HG02943 (cell line): ENCODE results near the gene PSD.
A peak's percentile ranks its signal among the peaks of the same experiment; 100 is the strongest.

ENCODE experiments used
- ATAC-seq: cut with Tn5 transposase; IDR thresholded peaks from one replicate; pipeline ENCODE4 v1.9.1; 2021; ENCODE audit warnings: mild to moderate bottlenecking, low read depth, moderate library complexity; ENCODE audit not compliant: unreplicated experiment

Gene PSD

DNA sequence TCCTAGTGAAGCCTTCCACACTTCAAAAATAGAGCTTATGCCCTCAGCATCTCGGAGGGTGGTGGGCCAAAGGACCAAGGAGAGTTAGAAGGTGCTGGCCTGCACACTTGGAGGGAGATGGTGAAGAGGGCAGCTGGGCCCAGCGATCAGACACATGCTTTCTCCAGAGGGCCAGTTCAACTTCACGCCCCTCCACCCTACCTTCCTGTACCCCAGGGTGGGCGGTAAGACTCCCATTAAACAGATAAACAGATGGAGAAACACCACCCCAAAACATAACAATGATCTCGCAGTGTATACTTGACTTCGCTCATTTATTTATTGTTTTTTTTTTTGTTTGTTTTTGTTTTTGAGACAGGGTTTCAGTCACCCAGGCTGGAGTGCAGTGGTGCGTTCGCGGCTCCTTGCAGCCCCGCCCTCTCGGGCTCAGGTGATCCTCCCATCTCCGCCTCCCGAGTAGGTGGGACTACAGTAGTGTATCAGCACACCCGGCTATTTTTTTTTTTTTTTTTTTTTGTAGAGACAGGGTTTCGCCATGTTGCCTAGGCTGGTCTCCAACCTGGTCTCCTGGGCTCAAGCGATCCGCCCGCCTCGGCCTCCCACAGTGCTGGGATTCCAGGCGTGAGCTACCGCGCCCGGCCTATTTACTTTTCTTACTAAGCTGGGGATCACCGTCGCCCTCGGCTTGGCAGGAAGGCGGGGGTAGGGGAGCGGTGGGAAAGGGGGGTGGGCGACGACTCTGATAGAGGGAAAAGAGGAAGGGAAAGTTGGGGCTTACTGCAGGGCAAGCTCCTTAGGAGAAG, 30.9 kb upstream of the PSD start:
- no peak for ATAC-seq

DNA sequence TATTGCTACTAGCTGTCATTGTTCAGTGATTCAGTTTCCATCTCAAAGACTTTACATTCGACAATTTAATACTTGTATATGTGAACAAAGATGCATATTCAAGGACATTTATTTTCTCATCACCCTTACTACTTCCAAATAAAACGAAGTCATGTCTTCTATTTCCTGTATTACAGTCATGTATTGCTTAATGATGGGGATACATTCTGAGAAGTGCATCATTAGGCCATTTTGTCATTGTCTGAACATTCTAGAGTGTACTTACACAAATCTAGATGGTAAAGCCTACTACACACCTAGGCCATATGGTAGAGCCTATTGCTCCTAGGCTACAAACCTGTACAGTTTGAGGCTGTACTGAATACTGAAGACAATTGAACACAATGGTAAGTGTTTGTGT, 26.3 kb upstream of the PSD start:
- ATAC-seq = no peak

DNA sequence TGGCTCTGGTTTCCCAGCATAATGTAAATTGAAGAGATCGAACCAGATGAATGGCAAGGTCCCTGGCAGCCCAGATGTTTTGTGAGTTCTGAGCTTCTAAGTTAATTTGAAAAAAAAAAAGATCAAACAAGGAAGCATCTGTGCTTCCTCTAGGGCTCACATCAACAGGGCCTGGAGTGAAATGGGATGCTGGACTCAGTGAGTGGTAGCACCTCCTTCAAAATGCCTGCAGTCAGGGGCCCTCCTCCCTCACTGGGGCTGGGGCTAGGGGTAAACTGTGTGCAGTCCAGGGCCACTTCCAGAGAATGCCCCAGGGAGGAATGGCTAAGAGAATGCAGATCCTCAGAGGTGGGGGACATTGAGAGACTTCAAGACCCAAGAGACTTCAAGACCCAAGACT, 19.8 kb upstream of the PSD start:
- no peak for ATAC-seq

DNA sequence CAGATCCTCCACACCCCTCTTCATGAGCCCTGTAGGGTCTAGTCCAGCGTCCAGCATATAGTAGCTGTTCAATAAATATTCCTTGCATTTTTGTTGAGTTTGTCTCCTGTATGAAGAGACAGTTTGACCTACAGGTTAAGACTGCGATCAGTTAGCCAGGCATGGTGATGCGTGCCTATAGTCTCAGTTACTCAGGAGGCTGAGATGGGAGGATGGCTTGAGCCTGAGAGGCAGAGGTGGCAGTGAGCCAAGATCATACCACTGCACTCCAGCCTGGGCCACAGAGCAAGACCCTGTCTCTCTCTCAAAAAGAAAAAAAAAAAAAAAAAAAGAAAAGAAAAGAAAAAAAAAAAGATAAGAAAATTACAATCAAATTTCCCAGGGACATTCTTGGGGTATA, 18.9 kb upstream of the PSD start:
- no peak for ATAC-seq

DNA sequence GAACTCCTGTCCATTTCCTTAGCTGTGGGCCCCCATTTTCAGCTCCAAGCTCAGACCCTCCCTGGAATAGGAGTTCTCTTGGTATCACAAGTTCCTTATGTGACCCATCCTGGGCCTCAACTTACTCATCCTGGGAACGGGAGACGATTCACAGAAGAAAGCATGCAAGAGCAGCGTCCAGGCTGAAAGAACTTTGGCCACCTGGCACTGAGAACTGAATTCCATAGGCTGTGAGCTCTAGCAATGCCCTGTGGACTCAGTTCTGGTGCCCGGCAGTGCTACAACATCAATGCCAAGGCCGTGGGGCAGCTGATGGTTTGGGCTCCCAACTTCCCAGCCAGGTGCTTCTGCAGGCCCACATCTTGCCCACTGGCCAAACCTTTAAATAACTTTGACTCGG, 17.7 kb upstream of the PSD start:
- ATAC-seq = no peak

DNA sequence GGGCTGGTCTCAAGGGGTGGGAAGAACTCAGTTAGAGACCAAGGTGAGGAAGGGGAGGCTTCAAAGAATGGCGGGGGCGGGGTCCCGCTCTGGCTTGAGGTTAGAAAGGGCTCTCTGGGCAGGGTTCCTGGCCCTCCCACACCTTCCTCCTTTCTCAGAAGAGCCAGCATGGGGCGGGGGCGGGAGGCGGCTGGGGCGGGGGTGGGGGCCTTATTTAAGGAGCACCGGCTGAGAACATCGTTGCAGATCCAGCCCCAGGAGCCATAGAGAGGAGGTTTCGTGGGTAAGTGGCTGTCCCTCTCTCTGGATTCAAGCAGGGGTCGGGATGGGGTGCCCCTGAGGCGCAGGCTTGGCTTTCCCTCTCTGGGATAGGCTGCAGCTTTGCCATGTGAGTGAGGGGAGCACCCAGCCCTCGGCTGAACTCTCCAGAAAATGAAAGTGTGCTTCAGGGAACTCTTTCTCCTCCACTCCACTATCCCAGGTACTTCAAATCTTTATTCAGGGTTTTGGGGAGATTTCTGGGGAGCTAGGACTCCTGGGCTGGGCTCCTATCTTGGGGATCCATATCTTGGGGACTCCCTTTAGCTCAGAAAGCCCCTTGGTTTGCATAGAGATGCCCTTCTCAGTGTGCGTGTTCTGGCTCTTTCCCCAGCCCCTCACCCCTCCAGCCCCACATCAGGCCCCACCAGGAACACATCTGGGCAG, 17.1 kb upstream of the PSD start:
- no peak for ATAC-seq

DNA sequence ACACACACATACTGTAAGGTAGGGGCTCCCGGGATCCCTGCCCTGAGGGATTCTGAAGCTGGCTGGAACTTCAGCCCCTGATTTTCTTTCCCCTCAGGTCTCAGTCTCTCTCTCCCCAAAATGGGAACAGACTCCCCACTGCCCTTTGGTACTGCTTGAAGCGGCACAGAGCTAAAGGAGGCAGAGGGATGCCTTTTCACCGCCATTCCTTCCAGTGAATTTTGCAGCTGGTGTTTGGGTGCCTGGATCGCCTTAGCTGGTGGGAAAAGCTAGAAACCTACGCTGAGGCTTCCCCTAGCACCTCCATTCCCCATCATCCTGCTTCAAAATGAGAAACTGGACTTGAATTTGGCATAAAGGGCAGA, 16.5 kb upstream of the PSD start:
- ATAC-seq = no peak

DNA sequence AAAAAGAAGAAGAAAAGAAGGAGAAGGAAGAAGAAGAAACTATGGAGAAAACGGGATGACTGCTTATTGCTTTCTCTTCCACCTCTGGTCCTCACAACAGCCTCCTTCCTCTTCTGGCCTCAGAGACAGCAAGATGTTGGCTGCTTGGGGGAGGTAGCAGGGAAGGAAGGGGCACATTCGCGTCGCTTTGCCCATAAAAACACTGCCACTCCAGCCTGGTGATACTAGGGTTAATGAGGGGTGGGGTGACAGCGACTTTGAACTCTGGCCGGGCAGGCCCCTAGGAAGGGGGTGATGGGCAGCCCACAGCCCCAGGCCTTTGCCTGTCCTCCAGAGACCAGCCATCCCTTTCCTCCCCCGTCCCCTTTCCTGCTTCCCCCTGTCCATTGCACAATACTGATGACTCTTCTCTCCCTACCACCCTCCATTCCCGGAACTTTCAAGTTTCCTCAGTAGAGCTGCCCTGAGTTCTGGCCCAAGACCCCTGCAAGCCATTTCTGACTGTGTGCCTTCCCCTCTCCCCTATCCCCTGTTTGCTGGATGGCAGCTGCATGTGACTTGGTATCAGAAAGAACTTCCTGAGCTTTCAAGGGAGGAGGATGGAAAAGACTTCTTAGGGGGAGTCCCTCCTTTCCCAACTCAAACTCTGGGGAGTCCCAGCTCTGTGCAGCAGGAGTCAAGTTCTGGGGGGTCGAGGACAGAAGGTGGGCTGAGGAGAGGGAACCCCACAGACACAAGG, 16.0 kb upstream of the PSD start:
- ATAC-seq = no peak

DNA sequence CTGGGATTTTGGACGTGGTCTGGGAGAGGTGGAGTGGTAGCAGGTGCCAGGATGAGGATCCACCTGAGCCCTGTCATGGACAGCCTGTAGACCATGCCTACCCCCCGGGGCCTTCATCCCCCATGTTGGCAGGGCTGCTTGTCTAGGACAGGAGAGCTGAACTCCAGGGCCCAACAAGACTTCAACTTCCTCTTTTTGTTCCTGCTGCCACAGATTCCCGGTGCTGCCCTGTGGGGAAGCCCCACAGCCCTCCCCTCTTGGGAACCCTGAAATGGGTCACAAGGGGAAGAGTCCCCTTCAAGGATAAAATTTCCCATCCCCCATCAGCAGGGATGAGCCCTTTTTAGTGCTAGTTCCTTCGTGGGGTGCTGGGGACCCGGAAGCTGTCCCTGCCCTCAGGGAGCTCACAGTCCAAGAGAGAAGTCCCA, 15.0 kb upstream of the PSD start:
- ATAC-seq = no peak

DNA sequence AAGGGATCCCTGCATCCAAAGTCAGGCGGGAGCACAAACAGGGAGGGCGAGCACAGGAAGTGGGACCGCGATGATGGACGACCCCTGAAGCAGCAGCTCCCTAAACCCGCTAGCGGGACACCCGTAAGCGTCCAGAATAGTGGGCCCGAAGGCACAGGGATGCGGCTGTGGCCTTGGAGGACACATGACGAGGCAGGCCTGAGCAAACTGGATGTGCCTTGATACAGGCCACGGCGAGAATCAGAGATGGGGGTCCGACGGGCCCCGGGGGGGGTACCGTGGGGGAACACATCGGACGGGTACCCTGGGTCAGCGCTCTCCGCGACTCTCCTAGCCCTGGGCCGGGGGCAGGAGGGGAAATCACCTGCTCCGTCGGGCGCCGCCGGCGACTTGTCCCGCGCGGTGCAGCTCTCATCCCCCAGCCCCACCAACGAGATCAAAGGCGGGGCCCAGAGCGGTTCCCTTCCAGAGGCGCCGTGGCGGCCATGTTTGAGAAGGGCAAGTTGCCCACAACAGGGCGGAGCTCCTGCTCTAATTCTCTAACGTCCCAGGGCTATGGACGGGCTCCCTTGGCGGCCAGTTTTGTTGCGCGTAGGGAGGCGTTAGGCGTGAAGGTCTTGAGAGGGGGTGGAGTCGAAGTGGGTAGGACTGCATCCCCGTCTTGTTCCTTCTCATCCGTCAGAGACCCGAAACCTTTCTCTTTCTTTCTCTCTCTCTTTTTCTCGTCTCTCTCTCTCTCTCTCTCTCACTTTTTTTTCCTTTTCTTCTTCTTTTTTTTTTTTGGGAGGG, 13.8 kb upstream of the PSD start, which contains the start of gene CUEDC2:
CUEDC2 (minus strand) TSS at position 413 of the 789 bp plus-strand sequence. CDS start 7,386 bp downstream, outside the sequence.
- ATAC-seq = peak; percentile 83

DNA sequence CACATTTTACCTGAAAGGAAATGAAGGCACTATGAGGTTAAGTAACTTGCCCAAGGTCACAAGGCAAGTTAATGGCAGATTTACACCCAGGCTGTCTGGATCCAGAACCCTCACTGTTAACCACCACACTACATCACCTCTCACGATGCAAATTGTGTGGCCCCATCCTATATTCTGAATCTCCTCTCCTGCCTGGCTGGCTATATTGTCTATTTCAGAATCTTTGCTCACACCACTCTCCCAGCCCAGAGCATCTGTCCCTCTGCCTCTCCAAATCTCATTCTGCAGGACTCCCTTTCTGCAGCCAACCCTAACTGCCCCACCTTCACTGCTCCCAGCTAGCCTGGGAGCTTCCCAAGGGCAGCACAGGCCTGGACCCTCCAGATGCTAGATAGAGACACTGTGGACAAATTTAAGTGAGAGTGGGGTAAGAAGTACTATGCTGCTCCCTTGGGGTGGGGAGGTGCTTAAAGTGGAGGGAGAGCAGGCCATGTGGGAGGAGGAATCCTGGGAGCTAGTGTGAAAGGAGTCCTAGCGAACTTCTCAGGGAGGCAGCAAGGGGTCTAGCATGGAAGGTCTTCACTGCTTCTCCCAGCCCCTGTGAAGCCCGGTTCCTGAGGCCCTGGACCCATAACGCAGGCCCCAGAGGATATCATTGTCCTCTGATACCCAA, 13.0 kb upstream of the PSD start:
- ATAC-seq = no peak

DNA sequence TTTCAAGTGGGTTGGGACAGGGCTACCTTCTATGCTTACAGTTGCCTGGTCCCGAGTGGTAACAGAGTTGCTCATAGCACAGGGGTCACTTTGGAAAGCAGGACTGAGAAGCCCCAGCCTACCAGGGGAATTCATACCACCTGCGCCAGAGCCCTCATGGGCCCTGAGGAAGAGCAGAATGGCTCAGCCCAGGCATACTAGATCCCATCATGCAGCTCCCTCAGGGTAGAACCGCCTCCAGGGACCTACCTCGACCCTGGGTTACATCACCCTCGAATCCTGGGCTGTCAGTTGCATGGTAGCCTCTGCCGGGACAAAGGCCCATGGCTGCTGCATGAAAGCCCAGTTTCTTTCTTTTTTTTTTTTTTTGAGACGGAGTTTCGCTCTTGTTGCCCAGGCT, 10.9 kb upstream of the PSD start:
- no peak for ATAC-seq

DNA sequence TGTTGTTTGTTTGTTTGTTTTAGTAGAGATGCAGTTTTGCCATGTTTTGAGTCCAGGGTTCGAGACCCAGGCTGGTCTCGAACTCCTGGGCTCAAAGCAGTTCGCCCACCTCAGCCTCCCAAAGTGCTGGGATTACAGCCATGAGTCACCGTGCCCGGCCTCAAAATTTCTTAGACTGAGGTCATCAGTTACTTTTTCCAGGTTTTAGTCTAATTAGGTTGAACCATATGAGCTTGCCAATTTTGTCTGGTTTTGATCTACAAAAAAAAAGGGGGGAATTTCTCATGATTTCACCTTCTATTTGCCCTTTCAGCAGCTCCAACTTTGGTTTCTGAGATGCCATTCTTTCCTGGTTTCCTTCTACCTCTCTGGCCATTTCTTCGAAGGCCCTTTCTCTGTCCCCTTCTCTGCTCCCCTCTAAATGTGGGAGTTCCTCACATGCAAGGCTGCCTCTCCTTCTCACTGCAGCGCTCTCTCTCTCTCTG, 8.3 kb upstream of the PSD start:
- ATAC-seq = no peak

DNA sequence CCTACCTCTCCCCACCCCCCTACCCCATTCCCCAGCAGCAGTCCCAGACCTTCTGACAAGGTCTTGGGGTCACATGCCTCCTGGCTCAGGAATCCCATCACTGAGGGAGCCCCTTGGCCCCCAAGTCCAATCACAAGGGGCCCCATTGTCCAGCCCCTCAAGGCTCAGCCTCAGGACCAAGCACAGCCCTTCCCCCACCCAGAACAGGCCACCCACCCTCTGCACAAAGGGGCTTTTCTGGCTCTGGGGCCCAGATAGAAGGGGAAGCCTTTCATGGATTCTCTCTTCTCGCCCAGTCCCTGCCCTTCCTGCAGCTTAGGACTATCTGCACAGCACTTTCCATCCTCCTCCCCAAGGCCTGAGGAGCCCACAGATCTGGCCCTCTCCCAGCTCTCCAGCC, 6.9 kb upstream of the PSD start:
- no peak for ATAC-seq

DNA sequence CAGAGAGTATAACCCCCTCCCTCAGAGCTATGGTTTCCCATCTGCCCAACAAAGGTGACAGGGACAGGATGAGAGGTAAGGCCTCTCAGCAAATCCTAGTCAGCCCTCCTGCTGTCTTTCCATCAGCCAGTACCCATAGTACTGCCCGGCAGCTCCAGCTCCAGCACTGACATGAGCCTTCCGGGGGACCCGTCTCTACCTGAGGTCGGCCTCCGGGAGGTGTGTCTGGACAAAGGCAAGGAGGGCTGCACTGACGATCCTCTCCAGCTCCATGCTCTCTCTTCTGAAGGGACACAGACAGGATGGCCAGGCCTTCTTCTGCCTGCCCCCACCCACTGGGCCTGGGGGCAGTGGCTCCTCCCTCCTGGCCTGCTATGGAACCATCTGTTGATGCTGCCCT, 6.3 kb upstream of the PSD start:
- ATAC-seq = no peak

DNA sequence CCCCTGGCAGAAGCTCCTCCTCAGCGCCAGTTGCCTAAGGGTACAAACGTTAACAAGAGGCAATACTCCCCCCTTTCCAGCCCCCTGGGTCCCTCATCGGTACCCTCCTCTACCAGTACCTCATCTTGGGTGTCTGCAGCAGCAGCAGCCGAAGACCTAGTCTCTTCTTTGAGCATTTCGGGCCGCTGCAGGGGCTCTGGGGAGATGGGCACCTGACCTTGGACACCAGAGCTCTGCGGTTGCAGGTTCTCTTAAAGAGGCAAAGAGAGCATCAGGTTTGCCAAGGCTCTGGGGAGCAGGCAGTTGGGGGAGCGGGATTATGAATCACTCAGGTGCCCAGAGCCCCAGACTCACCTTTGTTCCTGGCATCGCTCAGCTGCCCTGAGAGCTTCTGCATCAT, 5.6 kb upstream of the PSD start:
- no peak for ATAC-seq

DNA sequence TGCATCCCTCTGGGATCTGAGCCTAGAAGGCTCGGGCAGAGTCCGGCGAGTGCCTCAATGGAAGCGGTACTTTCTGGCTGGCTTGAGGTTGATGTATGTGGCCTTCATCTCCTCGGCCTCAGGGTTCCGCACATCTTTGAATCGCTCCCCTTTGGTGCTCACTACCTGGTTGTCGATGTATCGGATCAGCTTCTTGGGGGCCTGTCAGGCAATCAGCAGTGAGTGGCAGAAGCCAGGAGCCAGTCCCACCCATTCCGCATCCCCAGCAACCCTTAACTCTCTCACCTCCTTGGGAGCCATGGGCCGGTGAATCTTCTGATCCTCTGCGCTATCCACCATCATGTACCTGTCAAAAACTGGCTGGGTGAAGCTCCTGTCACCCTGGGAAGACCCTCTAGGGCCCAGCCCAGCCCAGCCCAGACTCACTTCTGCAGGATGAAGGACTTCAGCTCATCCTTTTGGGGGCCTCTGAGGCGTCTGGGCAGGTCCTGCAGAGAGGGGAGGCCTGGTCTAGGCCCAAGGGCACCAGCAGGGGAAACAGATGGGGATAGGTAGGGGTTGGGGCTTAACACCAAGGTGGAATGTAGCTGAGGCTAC, 4.9 kb upstream of the PSD start:
- ATAC-seq = no peak

DNA sequence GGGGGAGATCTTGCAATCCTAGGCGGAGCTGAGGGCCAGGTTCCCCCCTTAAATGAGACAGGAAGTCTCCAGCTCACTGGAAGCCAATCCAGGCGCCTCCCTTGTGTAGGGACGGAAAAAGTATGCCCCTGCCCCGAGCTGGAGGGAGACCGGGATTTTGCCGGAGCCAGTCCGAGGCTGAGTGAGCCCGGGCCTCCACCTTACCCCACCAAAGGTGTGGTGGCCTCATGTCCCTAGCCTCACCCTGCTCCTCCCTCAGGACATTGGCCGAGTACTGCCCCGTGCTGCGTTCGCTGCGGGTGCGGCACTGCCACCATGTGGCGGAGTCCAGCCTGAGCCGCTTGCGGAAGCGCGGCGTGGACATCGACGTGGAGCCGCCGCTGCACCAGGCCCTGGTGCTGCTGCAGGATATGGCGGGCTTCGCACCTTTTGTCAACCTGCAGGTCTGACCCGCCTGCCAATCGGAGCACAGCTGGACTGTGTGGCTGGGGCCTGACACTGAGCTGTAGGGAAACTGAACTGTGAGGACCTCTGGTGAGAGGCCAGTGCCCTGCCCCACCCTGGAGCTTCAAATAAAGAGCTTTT, 4.1 kb upstream of the PSD start:
- no peak for ATAC-seq
